HepG2 (cell line): ENCODE data around the gene TMEM131L. TPM values are rescaled to one million over a fixed set of nuclear protein-coding genes. Genes with fewer than 3 reads are reported as not detected.

Experiments used
- AGO1 ChIP-seq: fragments of 200-400 bp; formaldehyde crosslinking; IDR thresholded peaks from 2 replicates; pipeline ENCODE4 v1.6.1; 2017; ENCODE audit warnings: mild to moderate bottlenecking, low read depth, low read length, moderate library complexity; ENCODE audit not compliant: poor library complexity, severe bottlenecking
- ARID3A ChIP-seq: IDR thresholded peaks from 2 replicates; pipeline ENCODE4 v1.6.1; 2012; ENCODE audit warnings: low read depth, low read length, improper control_type of control experiment
- CEBPZ ChIP-seq: IDR thresholded peaks from 2 replicates; pipeline ENCODE4 v1.6.1; 2012; ENCODE audit warnings: low read length, improper control_type of control experiment
- MIER3 ChIP-seq: IDR thresholded peaks from 2 replicates; pipeline ENCODE4 v1.6.1; 2016; ENCODE audit warnings: missing compliant biosample characterization, borderline replicate concordance
- MTA3 ChIP-seq: sonication (generic); formaldehyde crosslinking; IDR thresholded peaks from 2 replicates; pipeline ENCODE4 v1.4.0; 2020; ENCODE audit warnings: missing genetic modification reagents
- SOX13 ChIP-seq, 3 experiments: fragments of 450-650 bp in 1 of 3; sonication (generic) in 1 of 3; formaldehyde crosslinking in 1 of 3; IDR thresholded peaks in 2 of 3; conservative IDR thresholded peaks in 1 of 3; 2 replicates each; pipeline versions ENCODE4 v1.5.0 to v1.6.1; 2016 to 2020; ENCODE audit warnings: antibody characterized with exemption in 1 of 3, mild to moderate bottlenecking in 1 of 3, missing compliant biosample characterization in 1 of 3, missing genetic modification reagents in 1 of 3, moderate library complexity in 1 of 3
- SP4 ChIP-seq: sonication (generic); formaldehyde crosslinking; IDR thresholded peaks from 2 replicates; pipeline ENCODE4 v1.8.1; 2023; ENCODE audit warnings: mild to moderate bottlenecking, missing genetic modification reagents
- ZBTB14 ChIP-seq: sonication (generic); formaldehyde crosslinking; IDR thresholded peaks from 2 replicates; pipeline ENCODE4 v1.4.0; 2020; ENCODE audit warnings: missing genetic modification reagents
- ZFY ChIP-seq: sonication (generic); formaldehyde crosslinking; IDR thresholded peaks from 2 replicates; pipeline ENCODE4 v1.4.0; 2020; ENCODE audit warnings: missing genetic modification reagents
- ZNF441 ChIP-seq: sonication (generic); formaldehyde crosslinking; IDR thresholded peaks from 2 replicates; pipeline ENCODE4 v1.7.0; 2021; ENCODE audit warnings: missing genetic modification reagents, borderline replicate concordance
- ZNF772 ChIP-seq: sonication (generic); formaldehyde crosslinking; IDR thresholded peaks from 2 replicates; pipeline ENCODE4 v1.5.0; 2020; ENCODE audit warnings: mild to moderate bottlenecking, missing genetic modification reagents
- ZSCAN20 ChIP-seq: sonication (generic); formaldehyde crosslinking; IDR thresholded peaks from 2 replicates; pipeline ENCODE4 v1.4.0; 2020; ENCODE audit warnings: missing genetic modification reagents, mild to moderate bottlenecking, borderline replicate concordance
- polyA plus RNA-seq, 8 experiments: library from polyadenylated mRNA; depleted of rRNA in 3 of 8; stranded (reverse) in 7 of 8; unstranded in 1 of 8; fragments of >200 nt; fragmentation: Illumina TruSeq in 4 of 8; extraction: Trizol in 4 of 8; gene quantifications; 2 replicates each; pipeline versions ENCODE4 v1.2.1 to v1.2.3, GENCODE V29; 2011 to 2016; ENCODE audit warnings: low read depth in 4 of 8, missing spikeins in 1 of 8, mixed read lengths in 1 of 8; ENCODE audit not compliant: insufficient read depth in 1 of 8
- total RNA-seq, 5 experiments: library from RNA; depleted of rRNA; stranded (reverse); fragments of >200 nt; fragmentation: Illumina TruSeq; extraction: Trizol; gene quantifications; 2 replicates each; pipeline ENCODE4 v1.2.3, GENCODE V29; 2016; ENCODE audit warnings: low read depth in 1 of 5

Gene TMEM131L
- total and polyA plus RNA-seq, 2 of the 13 experiments (the other 11 are each of a cell fraction or from before 2014, with no cell fraction given): 2.2 to 4.5 TPM

GRCh38 chr4:153466081-153466948 lies at the start of gene TMEM131L (continued):
- TF ChIP-seq SOX13 (IDR thresholded peaks at IDR 0.05): no peak
- peak in 1 of 2 experiments; percentile 9; a peak in 1 of 4 replicates for TF ChIP-seq SOX13 (CRISPR knock-in tag; conservative IDR thresholded peaks at IDR 0.05 in 1 of 2, IDR thresholded peaks at IDR 0.05 in 1 of 2)
- TF ChIP-seq ZSCAN20 (CRISPR knock-in tag): peak; percentile 25; the same call in 1 of the 2 replicates
- TF ChIP-seq ZBTB14: peak; percentile 34
- no peak; the same call in 1 of the 2 replicates for TF ChIP-seq ZFY
- no peak; the same call in 1 of the 2 replicates for TF ChIP-seq ZNF772 (CRISPR knock-in tag)
- TF ChIP-seq MTA3 (CRISPR knock-in tag): no peak
- TF ChIP-seq MIER3 (CRISPR knock-in tag): no peak
- TF ChIP-seq SP4 (CRISPR knock-in tag): peak; percentile 38; the same call in 1 of the 2 replicates
- TF ChIP-seq AGO1: no peak
- TF ChIP-seq ARID3A: no peak
- TF ChIP-seq ZNF441 (CRISPR knock-in tag): no peak
- no peak for TF ChIP-seq CEBPZ
